Transverse colon (tissue), 4 donors: ENCODE results near the gene AKAIN1. TPM values are rescaled to one million over a fixed set of nuclear protein-coding genes. Genes with fewer than 3 reads are reported as not detected.

Experiments used
- DNase-seq: peaks from one replicate; pipeline ENCODE4 v3.0.0-alpha.2; 2019
- H3K27ac ChIP-seq, 4 donors: fragments of 200-600 bp; sonication (generic); 2 replicates each; pipeline ENCODE4 v1.5.1; 2016 to 2018; ENCODE audit warnings: inconsistent platforms in 4 of 4
- H3K27me3 ChIP-seq: fragments of 200-600 bp; sonication (generic); 2 replicates; pipeline ENCODE4 v1.5.1; 2017; ENCODE audit warnings: inconsistent platforms
- H3K36me3 ChIP-seq, 4 donors: fragments of 200-600 bp; sonication (generic); 2 replicates each; pipeline ENCODE4 v1.5.1; 2017 to 2019; ENCODE audit warnings: inconsistent platforms in 4 of 4
- H3K4me1 ChIP-seq, 4 donors: fragments of 200-600 bp; sonication (generic); 2 replicates each; pipeline ENCODE4 v1.5.1; 2017 to 2020; ENCODE audit warnings: inconsistent platforms in 4 of 4
- H3K4me3 ChIP-seq, 4 donors: fragments of 200-600 bp; sonication (generic); 1 replicate in 1 of 4; 2 replicates in 3 of 4; pipeline versions ENCODE4 v1.5.1 to v1.6.1; 2017 to 2019; ENCODE audit warnings: inconsistent platforms in 4 of 4
- H3K9me3 ChIP-seq, 2 donors: fragments of 200-600 bp; sonication (generic); 2 replicates each; pipeline ENCODE4 v1.5.1; 2017 to 2019; ENCODE audit warnings: inconsistent platforms in 2 of 2
- EP300 ChIP-seq: sonication (generic); formaldehyde crosslinking; IDR thresholded peaks from one replicate; pipeline ENCODE4 v1.6.1; 2017; ENCODE audit warnings: antibody characterized with exemption, low read depth
- POLR2A ChIP-seq: fragments of 450-650 bp; IDR thresholded peaks from one replicate; pipeline ENCODE4 v1.6.1; 2016; ENCODE audit warnings: antibody characterized with exemption, mild to moderate bottlenecking, moderate library complexity
- POLR2AphosphoS5 ChIP-seq, 3 donors: sonication (generic); formaldehyde crosslinking; IDR thresholded peaks; one replicate each; pipeline ENCODE4 v1.6.1; 2016; ENCODE audit warnings: antibody characterized with exemption in 3 of 3
- WGBS, 2 donors: methylation state at CpG; one replicate each; pipeline ENCODE4 v1.1.5; 2018; ENCODE audit warnings: low coverage in 1 of 2; 5-methylcytosine and 5-hydroxymethylcytosine counted together
- in situ Hi-C, 4 donors: fragments of 200-750 bp; cut with MboI; loops; one replicate each; pipeline versions ENCODE4 v1.15.0 to v1.15.1; 2017; ENCODE audit warnings: low sequenced_read_pairs in 3 of 4, low pct_ligation_motif_present in 1 of 4, low pct_unique_long_range_greater_than_20kb in 1 of 4
- intact Hi-C: fragments of 100-400 bp; cut with DNase I; formaldehyde crosslinking; loops from one replicate; pipeline ENCODE4 v1.15.1; 2023; ENCODE audit warnings: low total_unique reads
- total RNA-seq, 4 donors: library from RNA; depleted of rRNA; stranded (reverse); fragments of >200 nt; gene quantifications; one replicate each; pipeline ENCODE4 v1.1.0, GENCODE V29; 2016
- TF ChIP-seq, protein P1 (sequence below), 5 experiments: fragments of 200-600 bp in 3 of 5; fragments of 450-650 bp in 2 of 5; sonication (generic) in 3 of 5; IDR thresholded peaks; 1 replicate in 2 of 5; 2 replicates in 3 of 5; pipeline ENCODE4 v1.5.1; 2016 to 2017; ENCODE audit warnings: antibody characterized with exemption in 5 of 5, inconsistent platforms in 3 of 5, mild to moderate bottlenecking in 2 of 5, moderate library complexity in 1 of 5

AKAIN1 gene
- total RNA-seq, 4 donors from 2014 or later, result not detected

DNA sequence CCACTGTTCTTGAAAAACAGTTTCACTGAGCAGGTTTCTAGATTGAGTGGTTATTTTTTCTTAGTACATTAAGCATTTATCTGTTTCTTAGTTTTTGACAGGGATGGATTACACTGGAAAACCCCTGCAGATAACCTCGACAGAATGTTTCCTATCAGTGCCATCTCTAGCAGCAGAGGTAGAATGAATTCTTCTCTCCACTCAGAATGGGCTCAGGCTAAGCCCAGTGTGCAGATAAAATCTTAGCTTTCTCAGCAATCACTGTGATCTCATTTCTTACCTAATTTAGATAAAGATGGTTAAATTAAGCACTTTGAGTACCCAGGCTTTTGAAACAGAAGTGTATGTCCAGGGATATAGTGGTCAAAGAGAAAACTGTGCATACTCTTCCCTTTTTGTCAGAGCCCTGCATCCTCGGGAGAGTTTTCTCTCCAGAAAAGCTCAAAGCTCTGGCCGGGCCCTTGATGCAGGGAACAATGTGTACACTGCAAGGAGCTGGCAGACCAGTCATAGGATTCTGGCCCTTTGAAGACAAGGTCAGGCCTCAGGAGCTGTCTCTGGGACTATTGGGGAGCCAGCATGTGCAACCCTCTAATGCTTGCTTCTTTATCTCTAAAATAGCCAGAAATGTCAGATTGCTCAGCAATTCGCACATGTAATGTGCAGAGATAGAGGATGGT is 10.6 kb upstream of the AKAIN1 start:
- H3K4me1 ChIP-seq, result no peaks in the 10 kb centered on the region
- H3K36me3 ChIP-seq, result no peaks in the 10 kb centered on the region
- H3K4me3 ChIP-seq, result no peak overlapping the region
- no peak overlapping the region for H3K27ac ChIP-seq
- intact Hi-C loops (no loop called here), in situ Hi-C loops (no loop called here)
- WGBS, 2 donors, result 60 to 70% methylated on average over 2 to 4 of the region's 4 CpGs
- no peak for DNase-seq
- TF ChIP-seq EP300 (no peak), POLR2A (no peak), POLR2AphosphoS5 (IDR thresholded peaks at IDR 0.05) (no peak)
- TF ChIP-seq, protein P1, sequence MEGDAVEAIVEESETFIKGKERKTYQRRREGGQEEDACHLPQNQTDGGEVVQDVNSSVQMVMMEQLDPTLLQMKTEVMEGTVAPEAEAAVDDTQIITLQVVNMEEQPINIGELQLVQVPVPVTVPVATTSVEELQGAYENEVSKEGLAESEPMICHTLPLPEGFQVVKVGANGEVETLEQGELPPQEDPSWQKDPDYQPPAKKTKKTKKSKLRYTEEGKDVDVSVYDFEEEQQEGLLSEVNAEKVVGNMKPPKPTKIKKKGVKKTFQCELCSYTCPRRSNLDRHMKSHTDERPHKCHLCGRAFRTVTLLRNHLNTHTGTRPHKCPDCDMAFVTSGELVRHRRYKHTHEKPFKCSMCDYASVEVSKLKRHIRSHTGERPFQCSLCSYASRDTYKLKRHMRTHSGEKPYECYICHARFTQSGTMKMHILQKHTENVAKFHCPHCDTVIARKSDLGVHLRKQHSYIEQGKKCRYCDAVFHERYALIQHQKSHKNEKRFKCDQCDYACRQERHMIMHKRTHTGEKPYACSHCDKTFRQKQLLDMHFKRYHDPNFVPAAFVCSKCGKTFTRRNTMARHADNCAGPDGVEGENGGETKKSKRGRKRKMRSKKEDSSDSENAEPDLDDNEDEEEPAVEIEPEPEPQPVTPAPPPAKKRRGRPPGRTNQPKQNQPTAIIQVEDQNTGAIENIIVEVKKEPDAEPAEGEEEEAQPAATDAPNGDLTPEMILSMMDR (IDR thresholded peaks at IDR 0.05), result no peak
- no peaks in the 10 kb centered on the region for H3K27me3 ChIP-seq
- H3K9me3 ChIP-seq, result no peaks in the 10 kb centered on the region

DNA sequence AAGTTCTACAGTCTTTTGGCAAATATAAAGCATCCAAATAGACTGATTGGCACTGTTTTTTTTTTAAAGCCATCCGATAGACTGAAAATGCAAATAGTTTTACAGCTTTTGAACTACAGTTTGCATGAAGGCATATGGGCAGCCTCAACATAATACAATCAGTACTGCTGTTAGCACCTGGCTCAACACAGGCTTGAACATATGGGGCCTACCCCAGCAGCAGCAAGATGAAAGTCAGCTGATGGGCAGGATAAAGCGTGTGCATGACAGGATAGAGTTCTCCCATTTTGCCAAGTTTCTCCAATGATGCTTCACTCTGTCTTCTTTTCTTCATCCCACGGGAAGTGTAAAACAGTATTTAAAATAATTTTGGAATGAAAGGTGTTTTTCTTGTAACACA is 1.3 kb upstream of the AKAIN1 start:
- H3K27ac ChIP-seq, result no peak overlapping the region
- no peak for DNase-seq
- in situ Hi-C loops, result loop anchor here in 1 of 4 donors (25.0 kb wide), 1 partner anchor 111 kb away; no protein-coding TSS in a partner anchor
- no peak overlapping the region for H3K4me3 ChIP-seq
- peaks cover 63% of the 10 kb centered on the region for H3K27me3 ChIP-seq
- intact Hi-C loops, result no loop called here
- TF ChIP-seq, protein P1 (IDR thresholded peaks at IDR 0.05), result no peak
- TF ChIP-seq POLR2AphosphoS5 (IDR thresholded peaks at IDR 0.05), result no peak
- TF ChIP-seq POLR2A, result no peak
- TF ChIP-seq EP300, result no peak
- no peaks in the 10 kb centered on the region for H3K4me1 ChIP-seq
- no peaks in the 10 kb centered on the region for H3K9me3 ChIP-seq
- WGBS, 2 donors, result 80 to 81% methylated on average over 2 to 3 of the region's 3 CpGs
- no peaks in the 10 kb centered on the region for H3K36me3 ChIP-seq

DNA sequence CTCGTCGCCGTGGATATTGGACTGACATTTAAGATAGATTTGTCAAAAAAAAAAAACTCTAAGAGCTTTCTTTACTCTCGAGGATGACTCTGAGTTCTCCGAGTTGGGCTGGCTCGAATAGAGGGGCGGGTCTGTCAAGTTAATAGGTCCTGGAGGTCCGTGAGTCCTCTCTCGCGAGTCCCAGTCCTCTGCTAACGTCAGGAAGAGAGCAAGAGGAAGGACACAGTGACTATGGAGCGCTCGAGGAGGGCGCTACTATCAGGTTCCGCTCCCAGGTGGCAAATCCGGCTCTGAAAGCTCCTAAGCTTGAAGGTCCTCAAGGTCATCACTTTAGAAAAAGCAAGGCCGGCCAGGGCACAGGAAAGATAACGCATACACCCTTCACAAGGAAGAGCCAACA is 404 bp upstream of the AKAIN1 start:
- intact Hi-C loops (no loop called here), in situ Hi-C loops (loop anchor here in 1 of 4 donors (25.0 kb wide), 1 partner anchor 110 kb away; no protein-coding TSS in a partner anchor)
- Histone ChIP-seq H3K9me3 (no peaks in the 10 kb centered on the region), H3K27ac (no peak overlapping the region), H3K27me3 (peaks cover 63% of the 10 kb centered on the region), H3K4me1 (no peaks in the 10 kb centered on the region), H3K36me3 (no peaks in the 10 kb centered on the region), H3K4me3 (no peak overlapping the region)
- TF ChIP-seq POLR2A (no peak), POLR2AphosphoS5 (IDR thresholded peaks at IDR 0.05) (no peak), EP300 (no peak)
- TF ChIP-seq, protein P1 (IDR thresholded peaks at IDR 0.05), result no peak
- WGBS, 2 donors, result 0 to 17% methylated on average over 7 to 18 of the region's 18 CpGs
- DNase-seq, result no peak

DNA sequence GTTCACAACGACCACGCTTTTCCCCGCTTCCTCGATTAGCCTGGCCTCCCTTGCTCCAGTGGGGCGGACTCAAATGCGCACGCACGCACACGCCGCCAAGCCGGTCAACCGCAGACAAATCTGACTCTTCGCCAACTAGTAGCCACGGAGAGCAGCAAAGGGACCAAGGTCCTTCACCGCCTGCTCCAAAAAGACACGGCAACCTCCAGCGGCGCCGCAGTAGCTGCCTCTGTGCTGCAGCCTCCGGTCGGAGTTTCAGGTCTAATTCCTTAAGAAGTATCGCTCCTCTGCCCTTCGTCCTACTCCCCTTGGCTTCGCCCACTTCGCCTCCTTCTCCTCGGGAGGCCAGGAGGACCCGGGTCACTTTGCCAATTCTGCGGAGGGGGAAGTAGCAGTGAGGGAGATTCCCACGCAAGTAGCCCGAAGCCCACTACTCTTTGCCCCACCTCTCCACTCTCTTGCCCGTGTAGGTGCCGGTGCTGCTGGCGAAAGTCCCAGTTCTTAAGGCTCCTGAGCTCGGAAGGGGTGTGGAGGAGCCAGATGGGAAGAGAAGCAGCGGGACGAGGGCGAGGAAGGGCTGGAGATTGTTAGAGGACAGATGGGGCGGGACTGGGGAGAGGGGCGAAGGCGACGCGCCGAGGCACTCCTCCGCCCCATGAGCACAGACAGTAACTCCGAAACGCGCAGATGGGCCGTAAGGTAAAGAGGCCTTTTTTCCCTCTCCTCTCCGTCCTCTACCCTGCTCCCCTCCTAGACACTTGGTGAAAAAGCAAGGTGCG is 615 bp downstream of the AKAIN1 start:
- H3K27me3 ChIP-seq, result peaks cover 62% of the 10 kb centered on the region
- TF ChIP-seq POLR2A (no peak), POLR2AphosphoS5 (IDR thresholded peaks at IDR 0.05) (no peak), EP300 (no peak)
- TF ChIP-seq, protein P1 (IDR thresholded peaks at IDR 0.05), result no peak
- no peaks in the 10 kb centered on the region for H3K4me1 ChIP-seq
- in situ Hi-C loops (loop anchor here in 1 of 4 donors (25.0 kb wide), 1 partner anchor 109 kb away; no protein-coding TSS in a partner anchor), intact Hi-C loops (no loop called here)
- H3K36me3 ChIP-seq, result no peaks in the 10 kb centered on the region
- no peak overlapping the region for H3K27ac ChIP-seq
- WGBS, 2 donors, result 22% methylated on average over 50 of the region's 50 CpGs; no CpG with 5 or more reads in 1 of the 2 donors
- H3K9me3 ChIP-seq, result no peaks in the 10 kb centered on the region
- H3K4me3 ChIP-seq, result no peak overlapping the region
- no peak for DNase-seq
